Left ventricle myocardium inferior (tissue), 1 donor: ENCODE measurements around the gene GTF2H1. TPM values are rescaled to one million over a fixed set of nuclear protein-coding genes. Genes with fewer than 3 reads are reported as not detected.

Experiments
- DNase-seq: peaks from one replicate; pipeline ENCODE4 v3.0.0-alpha.2; 2020
- H3K27ac ChIP-seq: fragments of 200-600 bp; replicated peaks from 2 replicates; pipeline ENCODE4 v1.8.0; 2021
- H3K27me3 ChIP-seq: fragments of 200-600 bp; 2 replicates; pipeline ENCODE4 v1.8.0; 2021; ENCODE audit warnings: low read depth
- H3K36me3 ChIP-seq: fragments of 200-600 bp; 2 replicates; pipeline ENCODE4 v1.8.0; 2021
- H3K4me1 ChIP-seq: fragments of 200-600 bp; 2 replicates; pipeline ENCODE4 v1.8.0; 2021
- H3K4me3 ChIP-seq: fragments of 200-600 bp; 2 replicates; pipeline ENCODE4 v1.8.0; 2021; ENCODE audit warnings: mild to moderate bottlenecking, moderate library complexity
- H3K9me3 ChIP-seq: fragments of 200-600 bp; replicated peaks from 2 replicates; pipeline ENCODE4 v1.8.0; 2021
- intact Hi-C: fragments of 100-400 bp; cut with micrococcal nuclease; formaldehyde crosslinking; loops from one replicate; pipeline ENCODE4 v1.11.0; 2022
- total RNA-seq: library from RNA; stranded (reverse); fragmentation: NEBNext Ultra II Directional; extraction: Animal tissue kit (Norgen Biotek cat#: 25700); gene quantifications from one replicate; pipeline ENCODE4 v1.2.1, GENCODE V29; 2021
- TF ChIP-seq, protein P1 (sequence below): fragments of 200-600 bp; IDR thresholded peaks from 2 replicates; pipeline ENCODE4 v1.8.0; 2021; ENCODE audit warnings: antibody characterized with exemption, mild to moderate bottlenecking, borderline replicate concordance
- donor health status: DM: no; HTN: yes; CAD: no; lungs with severe emphysema.

Gene GTF2H1
- total RNA-seq, 1 donor from 2014 or later, result 24.3 TPM

GRCh38 chr11:18307461-18308139, 14.8 kb upstream of the GTF2H1 start:
- no peak for DNase-seq
- intact Hi-C loops, result loop anchor here (10.0 kb wide), 1 partner anchor 177 kb away; no protein-coding TSS in a partner anchor
- H3K4me1 ChIP-seq, result peaks cover 3% of the 10 kb centered on the region
- H3K9me3 ChIP-seq, result no peaks in the 10 kb centered on the region
- H3K27me3 ChIP-seq, result no peaks in the 10 kb centered on the region
- no peak overlapping the region for H3K27ac ChIP-seq
- H3K36me3 ChIP-seq, result peaks cover 88% of the 10 kb centered on the region
- no peak overlapping the region for H3K4me3 ChIP-seq
- TF ChIP-seq, protein P1, sequence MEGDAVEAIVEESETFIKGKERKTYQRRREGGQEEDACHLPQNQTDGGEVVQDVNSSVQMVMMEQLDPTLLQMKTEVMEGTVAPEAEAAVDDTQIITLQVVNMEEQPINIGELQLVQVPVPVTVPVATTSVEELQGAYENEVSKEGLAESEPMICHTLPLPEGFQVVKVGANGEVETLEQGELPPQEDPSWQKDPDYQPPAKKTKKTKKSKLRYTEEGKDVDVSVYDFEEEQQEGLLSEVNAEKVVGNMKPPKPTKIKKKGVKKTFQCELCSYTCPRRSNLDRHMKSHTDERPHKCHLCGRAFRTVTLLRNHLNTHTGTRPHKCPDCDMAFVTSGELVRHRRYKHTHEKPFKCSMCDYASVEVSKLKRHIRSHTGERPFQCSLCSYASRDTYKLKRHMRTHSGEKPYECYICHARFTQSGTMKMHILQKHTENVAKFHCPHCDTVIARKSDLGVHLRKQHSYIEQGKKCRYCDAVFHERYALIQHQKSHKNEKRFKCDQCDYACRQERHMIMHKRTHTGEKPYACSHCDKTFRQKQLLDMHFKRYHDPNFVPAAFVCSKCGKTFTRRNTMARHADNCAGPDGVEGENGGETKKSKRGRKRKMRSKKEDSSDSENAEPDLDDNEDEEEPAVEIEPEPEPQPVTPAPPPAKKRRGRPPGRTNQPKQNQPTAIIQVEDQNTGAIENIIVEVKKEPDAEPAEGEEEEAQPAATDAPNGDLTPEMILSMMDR, result no peak

DNA sequence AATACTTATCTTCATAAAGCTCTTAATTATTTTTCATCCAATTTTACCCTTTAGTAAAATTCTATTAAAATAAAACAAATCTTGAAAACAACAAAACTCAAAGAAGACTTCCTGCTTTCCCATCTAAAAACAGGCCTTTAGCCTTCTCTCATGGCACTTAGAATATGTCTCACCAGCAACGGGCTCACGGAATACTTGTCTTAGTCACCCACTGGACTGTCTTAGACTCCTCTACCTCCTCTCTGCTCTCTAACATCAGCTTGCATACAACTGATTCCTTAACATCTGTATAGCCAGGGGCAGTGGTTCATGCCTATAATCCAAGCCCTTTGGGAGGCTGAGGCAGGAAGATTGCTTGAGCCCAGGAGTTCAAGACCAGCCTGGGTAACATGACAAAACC, 14.1 kb upstream of the GTF2H1 start:
- no peaks in the 10 kb centered on the region for H3K27me3 ChIP-seq
- H3K9me3 ChIP-seq, result no peaks in the 10 kb centered on the region
- intact Hi-C loops, result loop anchor here (10.0 kb wide), 1 partner anchor 177 kb away; no protein-coding TSS in a partner anchor
- H3K27ac ChIP-seq, result no peak overlapping the region
- peaks cover 9% of the 10 kb centered on the region for H3K4me1 ChIP-seq
- TF ChIP-seq, protein P1, result no peak
- H3K4me3 ChIP-seq, result no peak overlapping the region
- peaks cover 83% of the 10 kb centered on the region for H3K36me3 ChIP-seq
- no peak for DNase-seq

- Histone ChIP-seq H3K27ac (no peak overlapping the region), H3K36me3 (peaks cover 68% of the 10 kb centered on the region), H3K27me3 (no peaks in the 10 kb centered on the region), H3K4me3 (no peak overlapping the region), H3K9me3 (no peaks in the 10 kb centered on the region), H3K4me1 (peaks cover 21% of the 10 kb centered on the region)
- TF ChIP-seq, protein P1, result no peak
- intact Hi-C loops, result loop anchor here (10.0 kb wide), 1 partner anchor 175 kb away; no protein-coding TSS in a partner anchor
- DNase-seq, result no peak
These were observed 12.7 kb upstream of the GTF2H1 start for GRCh38 chr11:18309691-18310090.

DNA sequence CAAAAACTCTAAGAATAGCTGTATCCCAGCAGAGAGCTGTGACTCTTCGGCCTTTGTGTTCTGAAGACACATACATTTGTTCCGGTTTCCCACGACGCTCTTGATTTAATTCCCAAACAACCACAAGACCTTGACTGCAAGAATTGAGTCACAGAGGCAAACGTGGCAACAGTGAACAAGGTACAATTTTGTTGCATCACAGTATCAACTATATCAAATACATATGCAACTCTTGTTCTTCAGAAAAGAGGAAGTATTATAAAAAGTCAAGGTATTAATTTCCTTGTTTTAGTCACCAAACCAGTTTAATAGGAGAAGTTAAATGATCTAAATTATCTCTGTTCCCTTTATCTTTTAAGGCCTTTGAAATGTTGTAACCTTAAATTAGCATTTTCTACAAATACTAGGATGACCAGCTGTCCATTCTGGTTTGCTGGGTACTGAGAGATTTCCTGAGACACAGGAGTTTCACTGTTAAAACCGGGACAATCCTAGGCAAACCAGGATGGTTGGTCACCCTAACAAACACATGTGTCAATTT, 11.5 kb upstream of the GTF2H1 start:
- Histone ChIP-seq H3K4me3 (no peak overlapping the region), H3K27ac (no peak overlapping the region), H3K27me3 (no peaks in the 10 kb centered on the region), H3K9me3 (no peaks in the 10 kb centered on the region), H3K4me1 (peaks cover 30% of the 10 kb centered on the region), H3K36me3 (peaks cover 61% of the 10 kb centered on the region)
- TF ChIP-seq, protein P1, result no peak
- no peak for DNase-seq
- intact Hi-C loops, result no loop called here

DNA sequence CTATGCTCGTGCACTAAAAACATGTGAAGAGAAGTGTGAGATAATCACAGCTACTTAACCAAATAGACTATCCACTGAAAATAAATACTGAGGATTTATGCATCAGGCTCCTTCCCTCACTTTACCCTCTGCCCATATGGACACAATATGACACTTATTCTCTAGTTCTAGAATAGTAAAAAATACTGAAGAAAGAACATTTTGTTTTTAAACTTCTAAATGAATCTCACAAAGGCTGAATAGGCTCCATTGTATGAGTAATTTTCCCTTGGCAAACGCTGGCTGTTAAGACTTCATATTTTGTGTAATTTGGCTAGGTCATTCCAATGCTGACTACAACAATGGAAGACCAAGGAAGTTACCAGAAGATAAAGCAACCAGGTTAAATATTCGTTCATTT, 10.4 kb upstream of the GTF2H1 start:
- H3K9me3 ChIP-seq, result no peaks in the 10 kb centered on the region
- peaks cover 30% of the 10 kb centered on the region for H3K4me1 ChIP-seq
- intact Hi-C loops, result no loop called here
- TF ChIP-seq, protein P1, result no peak
- H3K27ac ChIP-seq, result peak overlapping the region; percentile 32
- DNase-seq, result no peak
- no peak overlapping the region for H3K4me3 ChIP-seq
- H3K36me3 ChIP-seq, result peaks cover 52% of the 10 kb centered on the region
- H3K27me3 ChIP-seq, result no peaks in the 10 kb centered on the region
